HFF-Myc (cell line): ENCODE results near the gene POGZ.
"Not testable (repeated sequence)": the region's sequence is repeated elsewhere in the genome, so short reads cannot be mapped to it uniquely, and the experiment has no call there.

Source experiments
- DNase-seq: peaks from one replicate; pipeline ENCODE4 v3.0.0-alpha.2; 2011; ENCODE audit warnings: low read depth; ENCODE audit errors: extremely low read depth
- H3K4me3 ChIP-seq: replicated peaks from 2 replicates; pipeline ENCODE4 v1.5.1; 2011; ENCODE audit warnings: low read depth, mild to moderate bottlenecking, control low read depth, low read length
- CTCF ChIP-seq: IDR thresholded peaks from 2 replicates; pipeline ENCODE4 v1.5.1; 2012; ENCODE audit warnings: mild to moderate bottlenecking, low read depth, low read length, control low read depth; ENCODE audit errors: missing control alignments

Gene POGZ

GRCh38 chr1:151444783-151445177, 14.5 kb downstream of the POGZ start:
- H3K4me3 ChIP-seq, result no peak overlapping the region
- no peak for DNase-seq
- no peak for TF ChIP-seq CTCF

GRCh38 chr1:151443846-151444782, 15.2 kb downstream of the POGZ start:
- no peak overlapping the region for H3K4me3 ChIP-seq
- peak; percentile 74 for TF ChIP-seq CTCF
- DNase-seq, result peak; percentile 64

- H3K4me3 ChIP-seq, DNase-seq: not testable (repeated sequence)
Observed at GRCh38 chr1:151437396-151437795, 21.9 kb downstream of the POGZ start.

GRCh38 chr1:151436985-151437384, 22.3 kb downstream of the POGZ start:
- DNase-seq, result no peak
- H3K4me3 ChIP-seq, result no peak overlapping the region
- TF ChIP-seq CTCF, result no peak

GRCh38 chr1:151435174-151435573, 24.1 kb downstream of the POGZ start:
- H3K4me3 ChIP-seq, result no peak overlapping the region
- no peak for TF ChIP-seq CTCF
- DNase-seq, result no peak

- H3K4me3 ChIP-seq, DNase-seq: not testable (repeated sequence)
Observed at GRCh38 chr1:151433827-151434226, 25.5 kb downstream of the POGZ start.

- TF ChIP-seq CTCF, result no peak
- DNase-seq, result no peak
- H3K4me3 ChIP-seq, result no peak overlapping the region
Observed at GRCh38 chr1:151428068-151428467, 31.2 kb downstream of the POGZ start.

- H3K4me3 ChIP-seq, result no peak overlapping the region
- DNase-seq, result no peak
- no peak for TF ChIP-seq CTCF
Observed at GRCh38 chr1:151425103-151425502, 34.2 kb downstream of the POGZ start.
